Karpas-422 (cell line): Measurements from ENCODE around the gene SPDYE16. TPM values are rescaled to one million over a fixed set of nuclear protein-coding genes. Genes with fewer than 3 reads are reported as not detected.
A peak's percentile ranks its signal among the peaks of the same experiment; 100 is the strongest.
"Not testable (repeated sequence)": the region's sequence is repeated elsewhere in the genome, so short reads cannot be mapped to it uniquely, and the experiment has no call there.

Source experiments
- DNase-seq: peaks from one replicate; pipeline ENCODE4 v3.0.0-alpha.2; 2015
- H2AFZ ChIP-seq: fragments of 200-600 bp; sonication (generic); 2 replicates; pipeline ENCODE4 v1.6.1; 2014; ENCODE audit warnings: antibody characterized with exemption, low read length, mixed read lengths
- H3K27ac ChIP-seq: fragments of 200-600 bp; sonication (generic); 2 replicates; pipeline ENCODE4 v1.5.1; 2014; ENCODE audit warnings: mild to moderate bottlenecking, low read length, moderate library complexity
- H3K27me3 ChIP-seq: fragments of 200-600 bp; sonication (generic); 2 replicates; pipeline ENCODE4 v1.6.1; 2014; ENCODE audit warnings: low read length, mixed read lengths
- H3K36me3 ChIP-seq: fragments of 200-600 bp; sonication (generic); 2 replicates; pipeline ENCODE4 v1.6.1; 2014; ENCODE audit warnings: low read length, mixed read lengths; ENCODE audit not compliant: insufficient read depth
- H3K4me1 ChIP-seq: fragments of 200-600 bp; sonication (generic); 2 replicates; pipeline ENCODE4 v1.6.1; 2014; ENCODE audit warnings: mild to moderate bottlenecking, low read length, mixed read lengths
- H3K4me2 ChIP-seq: fragments of 200-600 bp; sonication (generic); 2 replicates; pipeline ENCODE4 v1.6.1; 2014; ENCODE audit warnings: low read length, low read depth, mild to moderate bottlenecking; ENCODE audit not compliant: poor library complexity, severe bottlenecking
- H3K4me3 ChIP-seq: fragments of 200-600 bp; sonication (generic); 2 replicates; pipeline ENCODE4 v1.5.1; 2014; ENCODE audit warnings: mild to moderate bottlenecking, antibody characterized with exemption, low read length, mixed read lengths
- H3K79me2 ChIP-seq: fragments of 200-600 bp; sonication (generic); 2 replicates; pipeline ENCODE4 v1.6.1; 2014; ENCODE audit warnings: mild to moderate bottlenecking, low read length, mixed read lengths
- H3K9ac ChIP-seq: fragments of 200-600 bp; sonication (generic); 2 replicates; pipeline ENCODE4 v1.6.0; 2014; ENCODE audit warnings: low read length
- H3K9me2 ChIP-seq: fragments of 200-600 bp; sonication (generic), shearing (Covaris generic); replicated peaks from 2 replicates; pipeline ENCODE4 v1.6.0; 2014; ENCODE audit warnings: mild to moderate bottlenecking, low read length, moderate library complexity; ENCODE audit not compliant: insufficient read depth
- H3K9me3 ChIP-seq: fragments of 300-700, 200-600 bp; sonication (generic); 2 replicates; pipeline ENCODE4 v1.6.1; 2014; ENCODE audit warnings: low read length, mixed read lengths
- H4K20me1 ChIP-seq: fragments of 200-600 bp; sonication (generic); 2 replicates; pipeline ENCODE4 v1.6.1; 2014; ENCODE audit warnings: mild to moderate bottlenecking, antibody characterized with exemption, low read length, low read depth; ENCODE audit not compliant: insufficient read depth
- total RNA-seq: library from RNA; depleted of rRNA; stranded (reverse); fragments of >200 nt; shearing (Covaris generic); gene quantifications from 2 replicates; pipeline ENCODE4 v1.2.3, GENCODE V29; 2014; ENCODE audit warnings: low replicate concordance

The SPDYE16 gene
- total RNA-seq, 1 experiment from 2014 or later = not detected

DNA sequence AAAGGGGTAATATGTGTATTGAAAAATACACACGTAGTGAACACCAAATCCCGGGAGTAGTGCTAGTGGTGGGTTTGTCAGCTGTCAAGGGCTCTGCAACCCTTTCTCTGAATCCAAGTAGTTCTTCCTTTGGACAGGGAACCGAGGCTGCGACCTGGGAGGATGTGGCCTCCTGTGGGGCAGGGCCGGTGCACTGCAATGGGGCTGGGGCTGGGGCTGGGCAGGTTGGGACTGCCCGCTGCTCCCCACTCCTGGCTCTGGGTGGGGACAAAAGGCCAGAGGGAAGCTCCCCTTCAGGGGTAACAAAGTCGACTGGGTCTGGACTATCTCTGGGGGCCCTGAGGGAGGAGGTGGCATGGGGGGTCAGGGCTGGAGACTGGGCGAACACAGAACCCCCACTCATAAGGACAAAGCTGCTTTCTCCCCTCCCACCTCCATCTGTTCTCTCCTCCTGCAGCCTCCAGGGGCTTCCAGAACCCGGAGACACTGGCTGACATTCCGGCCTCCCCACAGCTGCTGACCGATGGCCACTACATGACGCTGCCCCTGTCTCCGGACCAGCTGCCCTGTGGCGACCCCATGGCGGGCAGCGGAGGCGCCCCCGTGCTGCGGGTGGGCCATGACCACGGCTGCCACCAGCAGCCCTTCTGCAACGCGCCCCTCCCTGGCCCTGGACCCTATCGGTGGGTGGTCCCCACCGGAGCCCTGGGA is 31.7 kb downstream of the SPDYE16 start:
- H3K79me2 ChIP-seq, H3K4me2 ChIP-seq, H3K9me3 ChIP-seq, H3K27ac ChIP-seq, H3K36me3 ChIP-seq, H3K9ac ChIP-seq, H4K20me1 ChIP-seq, H3K9me2 ChIP-seq, H3K4me3 ChIP-seq, H3K27me3 ChIP-seq, H3K4me1 ChIP-seq, H2AFZ ChIP-seq, DNase-seq: not testable (repeated sequence)

DNA sequence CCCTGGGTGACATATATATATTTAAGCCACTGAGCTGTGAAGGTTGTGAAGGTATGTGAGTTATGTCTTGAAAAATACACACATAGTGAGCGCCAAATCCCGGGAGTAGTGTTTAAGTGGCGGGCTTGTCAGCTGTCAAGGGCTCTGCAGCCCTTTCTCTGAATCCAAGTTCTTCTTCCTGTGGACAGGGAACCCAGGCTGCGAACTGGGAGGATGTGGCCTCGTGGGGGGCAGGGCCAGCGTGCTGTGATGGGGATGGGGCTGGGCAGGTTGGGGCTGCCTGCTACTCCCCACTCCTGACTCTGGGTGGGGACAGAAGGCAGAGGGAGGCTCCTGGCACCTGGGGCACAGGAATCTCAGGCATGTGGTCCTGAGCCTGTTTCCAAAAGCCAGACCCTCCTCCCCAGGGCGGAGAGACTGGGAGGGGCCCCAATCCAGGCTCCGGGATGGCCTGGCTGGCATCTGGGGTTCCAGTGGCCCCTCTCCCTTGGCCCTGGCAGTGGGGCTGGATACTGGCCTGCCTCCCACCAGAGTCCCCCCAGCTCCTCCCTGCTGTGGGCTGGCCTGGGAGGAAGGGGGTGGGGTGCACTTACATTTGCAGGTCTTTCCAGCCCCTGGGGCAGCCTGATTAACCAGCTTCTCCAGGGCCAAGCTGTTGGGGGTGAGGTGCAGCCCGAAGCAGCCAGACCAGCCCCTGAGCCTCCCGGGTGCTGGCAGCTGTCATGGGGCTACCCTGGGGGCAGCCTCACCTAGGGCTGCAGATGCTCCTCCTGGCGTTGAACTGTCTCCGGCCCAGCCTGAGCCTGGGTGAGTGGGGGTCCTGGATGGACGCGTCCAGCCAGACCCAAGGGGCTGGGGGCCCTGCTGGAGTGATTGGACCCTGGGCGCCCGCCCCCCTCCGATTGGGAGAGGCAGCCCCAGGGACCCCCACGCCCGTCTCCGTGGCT is 32.9 kb downstream of the SPDYE16 start, which contains the start of gene UPK3B:
Gene UPK3B, plus strand, starts transcription at position 622 of the 947 bp plus-strand sequence. Its CDS starts 101 bp downstream, at position 723.
- no peak within 1 kb of the TSS for H3K4me3 ChIP-seq
- H3K27ac ChIP-seq = no peak within 1 kb of the TSS
- H4K20me1 ChIP-seq = no peaks in the 10 kb centered on the region
- H3K9ac ChIP-seq = no peak within 1 kb of the TSS
- H3K4me1 ChIP-seq = no peaks in the 10 kb centered on the region
- no peaks in the 10 kb centered on the region for H3K79me2 ChIP-seq
- no peak within 1 kb of the TSS for H2AFZ ChIP-seq
- no peaks in the 10 kb centered on the region for H3K27me3 ChIP-seq
- H3K36me3 ChIP-seq = no peaks in the 10 kb centered on the region
- no peaks in the 10 kb centered on the region for H3K9me2 ChIP-seq
- H3K4me2 ChIP-seq = no peak within 1 kb of the TSS
- H3K9me3 ChIP-seq = no peaks in the 10 kb centered on the region
- DNase-seq = peak; percentile 46

DNA sequence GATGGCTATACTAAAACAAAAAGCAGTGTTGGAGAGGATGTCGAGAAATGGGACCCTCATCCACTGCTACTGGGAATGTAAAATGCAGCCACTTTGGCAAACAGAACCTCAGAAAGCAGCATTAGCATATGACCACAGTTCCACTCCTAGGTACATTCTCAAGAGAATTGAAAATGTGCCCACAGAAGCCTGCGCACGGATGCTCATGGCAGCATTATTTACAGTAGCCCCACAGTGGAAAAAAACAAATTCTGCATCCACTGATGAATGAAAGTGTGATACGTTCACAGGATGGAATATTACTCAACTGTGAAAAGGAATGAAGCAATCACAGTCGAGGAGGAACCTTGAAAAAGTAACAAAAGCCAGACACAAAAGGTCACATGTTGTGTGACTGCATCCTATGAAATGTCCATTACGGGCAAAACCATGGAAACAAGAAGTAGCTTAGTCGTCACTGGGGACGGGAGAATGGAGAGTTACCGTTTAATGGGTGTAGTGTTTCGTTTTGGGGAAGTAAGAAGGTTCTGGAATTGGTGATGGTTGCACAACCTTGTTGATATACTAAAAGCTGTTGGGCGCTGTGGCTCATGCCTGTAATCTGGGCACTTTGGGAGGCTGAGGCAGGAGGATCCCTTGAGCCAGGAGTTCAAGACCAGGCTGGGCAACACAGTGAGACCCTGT is 35.2 kb downstream of the SPDYE16 start:
- DNase-seq = peak; percentile 41
- no peaks in the 10 kb centered on the region for H3K4me1 ChIP-seq
- H3K27me3 ChIP-seq = no peaks in the 10 kb centered on the region
- no peak overlapping the region for H3K9ac ChIP-seq
- no peak overlapping the region for H3K4me3 ChIP-seq
- no peaks in the 10 kb centered on the region for H4K20me1 ChIP-seq
- H3K9me2 ChIP-seq = no peaks in the 10 kb centered on the region
- no peak overlapping the region for H3K27ac ChIP-seq
- H3K36me3 ChIP-seq = no peaks in the 10 kb centered on the region
- no peaks in the 10 kb centered on the region for H3K79me2 ChIP-seq
- no peak overlapping the region for H3K4me2 ChIP-seq
- no peak overlapping the region for H2AFZ ChIP-seq
- H3K9me3 ChIP-seq = no peaks in the 10 kb centered on the region

DNA sequence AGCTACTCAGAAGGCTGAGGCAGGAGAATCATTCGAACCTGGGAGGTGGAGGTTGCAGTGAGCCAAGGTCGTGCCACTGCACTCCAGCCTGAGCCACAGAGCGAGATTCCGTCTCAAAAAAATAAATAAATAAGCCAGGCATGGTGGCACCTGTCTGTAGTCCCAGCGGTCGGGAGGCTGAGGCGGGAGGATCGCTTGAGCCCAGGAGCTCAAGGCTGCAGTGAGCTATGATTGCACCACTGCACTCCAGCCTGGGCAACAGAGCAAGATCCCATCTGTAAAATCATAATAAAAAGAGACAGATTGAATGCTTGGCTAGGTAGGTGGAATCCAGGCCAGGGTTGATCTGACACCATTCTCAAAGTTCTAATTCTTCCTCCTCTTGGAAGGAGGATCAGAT is 36.5 kb downstream of the SPDYE16 start:
- not testable (repeated sequence) for H3K4me3 ChIP-seq, H3K27ac ChIP-seq, H3K36me3 ChIP-seq, H3K27me3 ChIP-seq, H3K9me2 ChIP-seq, H3K9me3 ChIP-seq, H2AFZ ChIP-seq, H3K79me2 ChIP-seq, H3K9ac ChIP-seq, H3K4me2 ChIP-seq, H3K4me1 ChIP-seq, H4K20me1 ChIP-seq
- DNase-seq = peak; percentile 4

DNA sequence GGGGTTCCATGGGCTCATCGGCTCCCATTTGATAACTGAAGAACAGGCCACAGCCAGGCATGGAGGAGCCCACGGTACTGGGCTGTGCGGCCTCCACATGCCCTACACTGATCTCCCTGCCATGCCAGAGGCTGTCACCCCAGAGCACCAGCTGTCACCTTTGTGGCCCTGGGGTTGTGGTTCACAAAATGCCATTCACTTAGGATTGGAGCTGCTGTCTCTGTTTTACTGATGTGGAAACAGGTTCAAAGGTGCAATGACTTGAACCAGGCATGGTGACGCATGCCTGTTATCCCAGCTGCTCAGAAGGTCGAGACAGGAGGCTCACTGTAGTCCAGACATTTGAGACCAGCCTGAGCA is 37.0 kb downstream of the SPDYE16 start:
- Histone ChIP-seq H3K27ac (no peak overlapping the region), H4K20me1 (no peaks in the 10 kb centered on the region), H3K9me2 (no peaks in the 10 kb centered on the region), H3K36me3 (no peaks in the 10 kb centered on the region), H3K79me2 (no peaks in the 10 kb centered on the region), H3K4me2 (no peak overlapping the region), H3K4me3 (no peak overlapping the region), H2AFZ (no peak overlapping the region), H3K4me1 (no peaks in the 10 kb centered on the region), H3K9me3 (no peaks in the 10 kb centered on the region), H3K27me3 (no peaks in the 10 kb centered on the region), H3K9ac (no peak overlapping the region)
- peak; percentile 41 for DNase-seq

DNA sequence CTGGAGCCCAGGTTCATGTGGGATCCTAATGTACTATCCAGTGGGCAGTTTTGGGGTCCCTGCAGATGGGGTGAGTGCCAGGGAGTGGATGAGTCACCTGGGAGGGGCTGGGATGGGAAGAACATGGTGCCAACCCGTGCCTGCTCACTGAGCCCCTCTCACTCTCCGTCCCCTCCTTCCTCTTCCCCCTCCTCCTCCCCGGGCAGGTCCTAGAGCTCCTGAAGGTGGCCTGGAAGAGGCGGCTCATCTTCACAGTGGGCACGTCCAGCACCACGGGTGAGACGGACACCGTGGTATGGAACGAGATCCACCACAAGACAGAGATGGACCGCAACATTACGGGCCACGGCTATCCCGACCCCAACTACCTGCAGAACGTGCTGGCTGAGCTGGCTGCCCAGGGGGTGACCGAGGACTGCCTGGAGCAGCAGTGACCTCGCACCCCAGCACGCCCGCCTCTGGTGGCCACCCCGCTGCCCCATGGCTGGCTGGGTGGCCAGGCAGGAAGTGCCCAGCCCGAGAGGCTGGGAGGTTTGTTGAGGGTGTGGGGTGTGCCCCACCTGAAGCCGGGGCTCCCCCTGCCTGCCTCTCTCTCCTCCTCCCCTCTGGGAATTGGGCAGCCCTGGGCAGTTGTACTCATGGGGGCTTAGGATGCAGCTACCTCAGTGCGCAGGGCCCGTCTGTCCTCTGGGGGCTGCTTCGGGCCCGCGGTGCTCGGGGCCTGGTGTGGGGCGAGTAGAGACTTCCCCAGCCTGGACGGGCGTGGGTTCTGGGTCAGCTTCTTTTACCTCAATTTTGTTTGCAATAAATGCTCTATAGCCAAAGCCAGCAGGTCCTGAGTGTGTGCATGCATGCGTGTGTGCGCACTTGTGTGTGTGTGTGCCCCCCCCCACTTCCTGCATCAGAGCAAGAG is 37.7 kb downstream of the SPDYE16 start:
- peak; percentile 36 for DNase-seq
- Histone ChIP-seq H3K4me1 (no peaks in the 10 kb centered on the region), H3K9me3 (no peaks in the 10 kb centered on the region), H3K27ac (no peak overlapping the region), H3K79me2 (no peaks in the 10 kb centered on the region), H3K9me2 (no peaks in the 10 kb centered on the region), H3K4me2 (no peak overlapping the region), H3K27me3 (no peaks in the 10 kb centered on the region), H4K20me1 (no peaks in the 10 kb centered on the region), H2AFZ (no peak overlapping the region), H3K4me3 (no peak overlapping the region), H3K9ac (no peak overlapping the region), H3K36me3 (no peaks in the 10 kb centered on the region)

DNA sequence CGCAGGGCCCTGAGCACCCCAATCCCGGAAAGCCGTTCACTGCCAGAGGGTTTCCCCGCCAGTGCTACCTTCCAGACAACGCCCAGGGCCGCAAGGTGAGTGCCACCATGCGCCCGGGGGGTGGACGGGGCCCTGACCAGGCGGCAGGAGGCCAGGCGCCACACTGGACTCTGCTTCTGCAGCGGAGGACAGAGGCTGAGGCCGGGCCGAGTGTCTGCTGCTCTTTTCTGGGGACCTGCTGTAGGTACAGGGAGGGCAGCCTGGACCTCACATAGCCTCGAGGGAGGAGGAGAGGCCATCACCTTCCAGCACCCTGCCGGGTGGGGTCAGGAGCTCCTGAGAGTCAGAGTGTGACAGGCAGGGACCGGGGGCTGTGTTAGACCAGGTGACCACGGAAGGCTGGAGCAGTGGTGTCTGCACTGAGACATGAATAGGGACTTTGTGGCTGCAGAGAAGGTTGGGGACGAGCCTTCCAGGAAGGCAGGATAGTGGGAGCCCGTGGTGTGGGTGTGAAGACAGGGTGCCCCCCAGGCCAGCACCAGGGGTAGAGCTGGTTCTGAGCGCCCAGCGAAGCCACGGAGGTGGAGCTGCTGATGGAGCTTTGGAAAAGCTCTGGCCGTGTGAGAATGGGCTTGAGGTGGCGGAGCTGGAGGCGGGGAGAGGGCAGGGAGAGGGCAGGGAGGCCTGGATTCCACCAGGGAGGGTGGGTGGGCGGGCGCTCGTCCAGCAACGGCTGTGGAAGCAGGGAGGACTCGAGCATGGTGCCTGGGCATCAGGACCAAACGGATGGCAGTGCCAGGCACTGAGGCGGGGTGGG is 38.5 kb downstream of the SPDYE16 start:
- not testable (repeated sequence) for H3K9ac ChIP-seq, H3K79me2 ChIP-seq, H3K4me3 ChIP-seq, H2AFZ ChIP-seq, H4K20me1 ChIP-seq, H3K4me1 ChIP-seq, H3K9me3 ChIP-seq, H3K27ac ChIP-seq, H3K36me3 ChIP-seq, H3K4me2 ChIP-seq, H3K27me3 ChIP-seq, H3K9me2 ChIP-seq
- peak; percentile 7 for DNase-seq
